Nephron progenitor cell (in vitro differentiated cells): ENCODE data around the gene ZCCHC3.

Source experiments
- DNase-seq: peaks from one replicate; pipeline ENCODE4 v3.0.0; 2021
- H3K27ac Mint-ChIP-seq: 2 replicates; pipeline ENCODE4 v1.8.0; 2021; ENCODE audit warnings: mild to moderate bottlenecking, moderate library complexity, mixed read lengths
- H3K27me3 Mint-ChIP-seq: 2 replicates; pipeline ENCODE4 v1.8.0; 2021; ENCODE audit warnings: mild to moderate bottlenecking, low read depth, mixed read lengths; ENCODE audit not compliant: poor library complexity
- H3K36me3 Mint-ChIP-seq: 2 replicates; pipeline ENCODE4 v1.8.0; 2021; ENCODE audit warnings: low read depth, mixed read lengths
- H3K4me1 Mint-ChIP-seq: 2 replicates; pipeline ENCODE4 v1.8.0; 2021; ENCODE audit warnings: mixed read lengths
- H3K4me3 Mint-ChIP-seq: 2 replicates; pipeline ENCODE4 v1.8.0; 2021; ENCODE audit warnings: mild to moderate bottlenecking, moderate library complexity, mixed read lengths
- H3K9me3 Mint-ChIP-seq: 2 replicates; pipeline ENCODE4 v1.8.0; 2021; ENCODE audit warnings: mild to moderate bottlenecking, moderate library complexity, mixed read lengths
- TF ChIP-seq, protein P1 (sequence below): fragments of 200-600 bp; sonication (generic); IDR thresholded peaks from 2 replicates; pipeline ENCODE4 v1.5.0; 2021; ENCODE audit warnings: antibody characterized with exemption

Gene ZCCHC3

DNA sequence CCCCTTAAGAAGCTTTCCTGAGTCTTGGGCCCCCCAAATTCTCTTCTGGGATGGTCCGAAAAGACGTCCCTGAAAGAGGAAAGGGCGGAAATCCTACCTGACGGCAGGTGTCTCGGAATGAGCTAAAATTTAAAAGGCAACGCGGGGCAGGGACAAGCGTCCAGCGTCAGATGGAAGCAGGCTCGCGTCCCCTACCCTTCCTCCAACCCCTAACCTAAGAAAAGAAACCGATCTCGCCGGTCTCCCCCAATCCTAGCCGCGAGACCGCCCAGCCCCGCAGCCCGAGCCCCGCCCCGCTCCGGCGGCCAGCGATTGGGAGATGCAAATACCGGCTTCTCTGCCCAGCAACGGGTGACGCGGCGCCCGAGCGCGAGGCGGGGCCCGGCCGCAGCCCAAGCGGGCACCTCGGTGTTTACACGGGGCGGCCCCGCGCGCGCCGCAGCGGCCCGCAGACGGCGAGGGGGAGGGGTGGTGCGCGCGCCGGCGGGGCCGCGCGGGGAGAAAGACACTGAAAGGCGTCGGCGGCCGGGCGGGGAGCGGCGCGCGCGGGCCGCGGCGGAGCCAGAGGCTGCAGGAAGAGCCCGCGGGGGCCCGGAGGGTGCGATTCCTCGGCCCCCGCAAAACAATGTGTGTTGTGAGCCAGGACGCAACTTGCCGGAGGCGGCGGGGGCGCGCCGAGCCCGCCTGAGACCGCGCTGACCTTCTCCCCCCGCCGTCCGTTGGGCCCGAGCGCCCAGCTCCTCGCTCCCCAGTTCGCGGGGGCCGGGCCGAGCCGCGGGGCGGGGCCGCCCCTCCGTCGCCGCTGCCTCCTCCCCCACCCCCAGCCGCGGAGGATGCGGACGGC lies 27.9 kb downstream of the ZCCHC3 start, which contains the start of gene SOX12:
Gene SOX12 (plus strand): TSS at position 508 of the 844 bp plus-strand sequence. CDS start 373 bp downstream, outside the sequence.
- Mint-ChIP-seq H3K4me3 (peak within 1 kb of the TSS; percentile 93), H3K27ac (peak within 1 kb of the TSS; percentile 99), H3K4me1 (peaks cover 62% of the 10 kb centered on the region), H3K9me3 (peaks cover 11% of the 10 kb centered on the region), H3K36me3 (peaks cover 31% of the 10 kb centered on the region), H3K27me3 (peaks cover 3% of the 10 kb centered on the region)
- peak; percentile 100 for DNase-seq
- TF ChIP-seq, protein P1, sequence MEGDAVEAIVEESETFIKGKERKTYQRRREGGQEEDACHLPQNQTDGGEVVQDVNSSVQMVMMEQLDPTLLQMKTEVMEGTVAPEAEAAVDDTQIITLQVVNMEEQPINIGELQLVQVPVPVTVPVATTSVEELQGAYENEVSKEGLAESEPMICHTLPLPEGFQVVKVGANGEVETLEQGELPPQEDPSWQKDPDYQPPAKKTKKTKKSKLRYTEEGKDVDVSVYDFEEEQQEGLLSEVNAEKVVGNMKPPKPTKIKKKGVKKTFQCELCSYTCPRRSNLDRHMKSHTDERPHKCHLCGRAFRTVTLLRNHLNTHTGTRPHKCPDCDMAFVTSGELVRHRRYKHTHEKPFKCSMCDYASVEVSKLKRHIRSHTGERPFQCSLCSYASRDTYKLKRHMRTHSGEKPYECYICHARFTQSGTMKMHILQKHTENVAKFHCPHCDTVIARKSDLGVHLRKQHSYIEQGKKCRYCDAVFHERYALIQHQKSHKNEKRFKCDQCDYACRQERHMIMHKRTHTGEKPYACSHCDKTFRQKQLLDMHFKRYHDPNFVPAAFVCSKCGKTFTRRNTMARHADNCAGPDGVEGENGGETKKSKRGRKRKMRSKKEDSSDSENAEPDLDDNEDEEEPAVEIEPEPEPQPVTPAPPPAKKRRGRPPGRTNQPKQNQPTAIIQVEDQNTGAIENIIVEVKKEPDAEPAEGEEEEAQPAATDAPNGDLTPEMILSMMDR, result no peak

DNA sequence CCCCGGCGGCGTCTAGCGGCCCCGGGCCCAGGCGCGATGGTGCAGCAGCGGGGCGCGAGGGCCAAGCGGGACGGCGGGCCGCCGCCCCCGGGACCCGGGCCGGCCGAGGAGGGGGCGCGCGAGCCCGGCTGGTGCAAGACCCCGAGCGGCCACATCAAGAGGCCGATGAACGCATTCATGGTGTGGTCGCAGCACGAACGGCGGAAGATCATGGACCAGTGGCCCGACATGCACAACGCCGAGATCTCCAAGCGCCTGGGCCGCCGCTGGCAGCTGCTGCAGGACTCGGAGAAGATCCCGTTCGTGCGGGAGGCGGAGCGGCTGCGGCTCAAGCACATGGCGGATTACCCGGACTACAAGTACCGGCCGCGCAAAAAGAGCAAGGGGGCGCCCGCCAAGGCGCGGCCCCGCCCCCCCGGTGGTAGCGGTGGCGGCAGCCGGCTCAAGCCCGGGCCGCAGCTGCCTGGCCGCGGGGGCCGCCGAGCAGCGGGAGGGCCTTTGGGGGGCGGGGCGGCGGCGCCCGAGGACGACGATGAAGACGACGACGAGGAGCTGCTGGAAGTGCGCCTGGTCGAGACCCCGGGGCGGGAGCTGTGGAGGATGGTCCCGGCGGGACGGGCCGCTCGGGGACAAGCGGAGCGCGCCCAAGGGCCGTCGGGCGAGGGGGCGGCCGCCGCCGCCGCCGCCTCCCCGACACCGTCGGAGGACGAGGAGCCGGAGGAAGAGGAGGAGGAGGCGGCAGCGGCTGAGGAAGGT lies 28.7 kb downstream of the ZCCHC3 start:
- peaks cover 7% of the 10 kb centered on the region for H3K9me3 Mint-ChIP-seq
- H3K36me3 Mint-ChIP-seq, result peaks cover 24% of the 10 kb centered on the region
- peaks cover 3% of the 10 kb centered on the region for H3K27me3 Mint-ChIP-seq
- TF ChIP-seq, protein P1, result no peak
- peak overlapping the region; percentile 93 for H3K27ac Mint-ChIP-seq
- peaks cover 60% of the 10 kb centered on the region for H3K4me1 Mint-ChIP-seq
- DNase-seq, result peak; percentile 75
- peak overlapping the region; percentile 93 for H3K4me3 Mint-ChIP-seq

DNA sequence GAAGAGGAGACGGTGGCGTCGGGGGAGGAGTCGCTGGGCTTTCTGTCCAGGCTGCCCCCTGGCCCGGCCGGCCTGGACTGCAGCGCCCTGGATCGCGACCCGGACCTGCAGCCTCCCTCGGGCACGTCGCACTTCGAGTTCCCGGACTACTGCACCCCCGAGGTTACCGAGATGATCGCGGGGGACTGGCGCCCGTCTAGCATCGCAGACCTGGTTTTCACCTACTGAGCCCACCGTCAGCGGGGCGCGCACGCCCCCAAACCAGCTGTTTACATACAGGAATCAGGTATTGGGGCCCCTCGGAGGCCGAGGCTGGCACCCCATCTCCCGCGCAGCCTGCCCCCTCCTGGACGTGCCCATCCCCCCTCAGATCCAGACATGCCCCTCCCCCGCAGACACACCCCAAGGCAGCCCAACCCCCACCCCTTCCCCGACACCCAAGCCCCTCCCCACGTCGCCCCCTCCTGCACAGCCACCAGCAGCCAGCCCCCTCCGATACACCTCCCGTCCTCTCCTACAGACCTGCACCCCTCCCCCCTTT lies 29.3 kb downstream of the ZCCHC3 start:
- TF ChIP-seq, protein P1, result no peak
- peak; percentile 60 for DNase-seq
- H3K27me3 Mint-ChIP-seq, result peaks cover 3% of the 10 kb centered on the region
- H3K27ac Mint-ChIP-seq, result peak overlapping the region; percentile 72
- peaks cover under 1% of the 10 kb centered on the region for H3K9me3 Mint-ChIP-seq
- peaks cover 17% of the 10 kb centered on the region for H3K36me3 Mint-ChIP-seq
- H3K4me3 Mint-ChIP-seq, result peak overlapping the region; percentile 93
- H3K4me1 Mint-ChIP-seq, result peaks cover 53% of the 10 kb centered on the region

DNA sequence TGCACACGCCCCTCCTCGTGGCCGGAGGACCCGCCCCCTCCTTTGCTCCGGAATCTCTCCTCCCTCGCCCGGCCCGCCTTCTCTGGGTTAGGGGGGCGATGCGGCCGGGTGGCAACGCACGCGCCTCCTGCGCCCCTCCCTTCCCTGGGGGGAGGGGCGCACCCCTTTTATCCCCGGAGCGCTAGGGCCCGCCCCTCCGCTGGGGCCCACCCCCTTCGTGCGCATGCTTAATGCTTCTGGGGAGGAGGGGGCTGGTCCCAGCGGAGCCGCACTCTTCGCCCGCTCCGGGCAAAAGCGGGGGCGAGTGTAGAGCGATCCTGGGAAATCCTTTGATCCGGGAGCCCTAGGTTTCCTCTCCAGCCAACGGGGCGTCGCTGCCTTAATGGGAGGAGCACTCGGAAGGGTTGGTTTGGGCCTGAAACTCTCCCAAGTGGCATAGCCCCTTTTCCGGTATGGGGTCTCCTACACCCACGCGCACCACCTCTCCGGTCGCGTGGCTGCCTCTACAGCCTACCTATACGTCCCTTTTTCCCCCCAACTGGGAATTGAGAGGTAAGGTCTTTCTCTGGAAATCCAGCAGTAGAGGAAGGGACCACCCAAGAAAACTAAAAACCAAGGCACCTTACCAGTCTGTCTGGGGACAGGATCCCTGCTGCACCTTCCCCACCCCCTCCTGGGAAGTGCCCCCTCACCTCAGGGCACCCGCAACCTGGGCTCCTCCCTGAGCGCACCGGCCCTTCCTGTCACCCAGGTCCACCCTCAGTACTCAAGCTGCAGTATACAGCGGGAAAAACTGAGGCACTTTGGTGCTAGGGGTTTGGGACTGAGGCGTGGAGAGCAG lies 30.0 kb downstream of the ZCCHC3 start:
- Mint-ChIP-seq H3K27me3 (peaks cover 3% of the 10 kb centered on the region), H3K9me3 (no peaks in the 10 kb centered on the region), H3K36me3 (peaks cover 21% of the 10 kb centered on the region), H3K4me1 (peaks cover 53% of the 10 kb centered on the region), H3K27ac (no peak overlapping the region), H3K4me3 (peak overlapping the region; percentile 93)
- TF ChIP-seq, protein P1, result no peak
- peak; percentile 92 for DNase-seq
